D721Med (cell line): ENCODE data around the gene EFR3B.

Source experiments
- DNase-seq: peaks from one replicate; pipeline ENCODE4 v3.0.0; 2011; ENCODE audit warnings: low spot score; ENCODE audit not compliant: insufficient read length
- FAIRE-seq: peaks from 2 replicates; lab custom pipeline; 2011; peaks lifted over from hg19 to GRCh38; lab: Jason Lieb, UNC
- CTCF ChIP-seq: IDR thresholded peaks from 2 replicates; pipeline ENCODE4 v1.5.1; 2012; ENCODE audit warnings: mild to moderate bottlenecking, control low read depth; ENCODE audit not compliant: insufficient read depth; ENCODE audit errors: missing control alignments

EFR3B gene

GRCh38 chr2:25197336-25198208, 155.7 kb downstream of the EFR3B start:
- no peak for DNase-seq
- TF ChIP-seq CTCF, result no peak
- no peak for FAIRE-seq

GRCh38 chr2:25198209-25198525, 156.3 kb downstream of the EFR3B start:
- TF ChIP-seq CTCF, result no peak
- no peak for DNase-seq
- no peak for FAIRE-seq

GRCh38 chr2:25198576-25198975, 156.7 kb downstream of the EFR3B start:
- DNase-seq, result no peak
- no peak for FAIRE-seq
- no peak for TF ChIP-seq CTCF

- FAIRE-seq (no peak), DNase-seq (no peak)
- TF ChIP-seq CTCF, result no peak
These were observed 159.4 kb downstream of the EFR3B start for GRCh38 chr2:25201265-25201664.

GRCh38 chr2:25201794-25202193, 159.9 kb downstream of the EFR3B start:
- FAIRE-seq (no peak), DNase-seq (no peak)
- no peak for TF ChIP-seq CTCF

- no peak for DNase-seq
- FAIRE-seq, result no peak
- TF ChIP-seq CTCF, result no peak
These were observed 160.4 kb downstream of the EFR3B start for GRCh38 chr2:25202275-25202674.

- TF ChIP-seq CTCF, result no peak
- DNase-seq (no peak), FAIRE-seq (no peak)
These were observed 162.4 kb downstream of the EFR3B start for GRCh38 chr2:25204190-25204838.
